Measurements from ENCODE around the gene RHCE.

- TF ChIP-seq, protein P1, sequence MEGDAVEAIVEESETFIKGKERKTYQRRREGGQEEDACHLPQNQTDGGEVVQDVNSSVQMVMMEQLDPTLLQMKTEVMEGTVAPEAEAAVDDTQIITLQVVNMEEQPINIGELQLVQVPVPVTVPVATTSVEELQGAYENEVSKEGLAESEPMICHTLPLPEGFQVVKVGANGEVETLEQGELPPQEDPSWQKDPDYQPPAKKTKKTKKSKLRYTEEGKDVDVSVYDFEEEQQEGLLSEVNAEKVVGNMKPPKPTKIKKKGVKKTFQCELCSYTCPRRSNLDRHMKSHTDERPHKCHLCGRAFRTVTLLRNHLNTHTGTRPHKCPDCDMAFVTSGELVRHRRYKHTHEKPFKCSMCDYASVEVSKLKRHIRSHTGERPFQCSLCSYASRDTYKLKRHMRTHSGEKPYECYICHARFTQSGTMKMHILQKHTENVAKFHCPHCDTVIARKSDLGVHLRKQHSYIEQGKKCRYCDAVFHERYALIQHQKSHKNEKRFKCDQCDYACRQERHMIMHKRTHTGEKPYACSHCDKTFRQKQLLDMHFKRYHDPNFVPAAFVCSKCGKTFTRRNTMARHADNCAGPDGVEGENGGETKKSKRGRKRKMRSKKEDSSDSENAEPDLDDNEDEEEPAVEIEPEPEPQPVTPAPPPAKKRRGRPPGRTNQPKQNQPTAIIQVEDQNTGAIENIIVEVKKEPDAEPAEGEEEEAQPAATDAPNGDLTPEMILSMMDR (tag by site-specific recombination; IDR thresholded peaks at IDR 0.05), result no peak
- no peak for TF ChIP-seq ZNF292 (tag by site-specific recombination; IDR thresholded peaks at IDR 0.05; ENCODE audit: borderline replicate concordance, low read depth)
- TF ChIP-seq, protein P2, sequence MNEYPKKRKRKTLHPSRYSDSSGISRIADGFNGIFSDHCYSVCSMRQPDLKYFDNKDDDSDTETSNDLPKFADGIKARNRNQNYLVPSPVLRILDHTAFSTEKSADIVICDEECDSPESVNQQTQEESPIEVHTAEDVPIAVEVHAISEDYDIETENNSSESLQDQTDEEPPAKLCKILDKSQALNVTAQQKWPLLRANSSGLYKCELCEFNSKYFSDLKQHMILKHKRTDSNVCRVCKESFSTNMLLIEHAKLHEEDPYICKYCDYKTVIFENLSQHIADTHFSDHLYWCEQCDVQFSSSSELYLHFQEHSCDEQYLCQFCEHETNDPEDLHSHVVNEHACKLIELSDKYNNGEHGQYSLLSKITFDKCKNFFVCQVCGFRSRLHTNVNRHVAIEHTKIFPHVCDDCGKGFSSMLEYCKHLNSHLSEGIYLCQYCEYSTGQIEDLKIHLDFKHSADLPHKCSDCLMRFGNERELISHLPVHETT (tag by site-specific recombination; IDR thresholded peaks at IDR 0.05), result no peak
- no peak for TF ChIP-seq ZNF792 (tag by site-specific recombination; IDR thresholded peaks at IDR 0.05)
- TF ChIP-seq, protein P3, sequence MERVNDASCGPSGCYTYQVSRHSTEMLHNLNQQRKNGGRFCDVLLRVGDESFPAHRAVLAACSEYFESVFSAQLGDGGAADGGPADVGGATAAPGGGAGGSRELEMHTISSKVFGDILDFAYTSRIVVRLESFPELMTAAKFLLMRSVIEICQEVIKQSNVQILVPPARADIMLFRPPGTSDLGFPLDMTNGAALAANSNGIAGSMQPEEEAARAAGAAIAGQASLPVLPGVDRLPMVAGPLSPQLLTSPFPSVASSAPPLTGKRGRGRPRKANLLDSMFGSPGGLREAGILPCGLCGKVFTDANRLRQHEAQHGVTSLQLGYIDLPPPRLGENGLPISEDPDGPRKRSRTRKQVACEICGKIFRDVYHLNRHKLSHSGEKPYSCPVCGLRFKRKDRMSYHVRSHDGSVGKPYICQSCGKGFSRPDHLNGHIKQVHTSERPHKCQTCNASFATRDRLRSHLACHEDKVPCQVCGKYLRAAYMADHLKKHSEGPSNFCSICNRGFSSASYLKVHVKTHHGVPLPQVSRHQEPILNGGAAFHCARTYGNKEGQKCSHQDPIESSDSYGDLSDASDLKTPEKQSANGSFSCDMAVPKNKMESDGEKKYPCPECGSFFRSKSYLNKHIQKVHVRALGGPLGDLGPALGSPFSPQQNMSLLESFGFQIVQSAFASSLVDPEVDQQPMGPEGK (tag by site-specific recombination; IDR thresholded peaks at IDR 0.05), result no peak; the same call in 1 of the 2 replicates
- TF ChIP-seq GLI4 (tag by site-specific recombination; IDR thresholded peaks at IDR 0.05), result no peak
- TF ChIP-seq ZNF280D (tag by site-specific recombination; IDR thresholded peaks at IDR 0.05), result no peak
- no peak for TF ChIP-seq ZNF146 (tag by site-specific recombination; IDR thresholded peaks at IDR 0.05)
Observed at GRCh38 chr1:25431955-25432719, 11.5 kb upstream of the RHCE start.

Data from HEK293 (cell line).